DMS 273 (cell line): ENCODE results near the gene TRIB2.

Experiments used
- DNase-seq: peaks from one replicate; lab custom pipeline; 2025; ENCODE audit not compliant: unreplicated experiment; lab: John Stamatoyannopoulos, UW

Gene TRIB2

GRCh38 chr2:12697617-12698016 lies 19.1 kb upstream of the TRIB2 start:
- DNase-seq: no peak

DNA sequence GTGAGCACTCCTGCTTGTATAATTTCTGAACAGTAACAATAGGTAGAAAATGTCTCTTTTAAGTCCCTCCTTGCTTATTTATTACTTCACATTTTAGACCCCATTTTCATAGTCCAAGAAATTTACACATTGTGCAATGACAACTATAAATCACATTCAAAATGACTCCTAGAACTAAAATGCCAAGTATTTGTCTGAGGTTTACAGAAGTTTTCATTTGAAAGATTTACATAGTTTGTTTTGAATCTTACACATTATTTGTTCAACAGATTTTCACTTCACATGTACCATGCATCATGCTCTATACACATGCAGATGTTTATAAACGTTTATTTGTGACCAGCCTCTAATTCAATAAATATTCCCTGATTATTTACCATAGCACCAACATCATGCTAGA lies 15.7 kb upstream of the TRIB2 start:
- DNase-seq: no peak

- DNase-seq: no peak
These were observed 15.0 kb upstream of the TRIB2 start for GRCh38 chr2:12701786-12702167.

DNA sequence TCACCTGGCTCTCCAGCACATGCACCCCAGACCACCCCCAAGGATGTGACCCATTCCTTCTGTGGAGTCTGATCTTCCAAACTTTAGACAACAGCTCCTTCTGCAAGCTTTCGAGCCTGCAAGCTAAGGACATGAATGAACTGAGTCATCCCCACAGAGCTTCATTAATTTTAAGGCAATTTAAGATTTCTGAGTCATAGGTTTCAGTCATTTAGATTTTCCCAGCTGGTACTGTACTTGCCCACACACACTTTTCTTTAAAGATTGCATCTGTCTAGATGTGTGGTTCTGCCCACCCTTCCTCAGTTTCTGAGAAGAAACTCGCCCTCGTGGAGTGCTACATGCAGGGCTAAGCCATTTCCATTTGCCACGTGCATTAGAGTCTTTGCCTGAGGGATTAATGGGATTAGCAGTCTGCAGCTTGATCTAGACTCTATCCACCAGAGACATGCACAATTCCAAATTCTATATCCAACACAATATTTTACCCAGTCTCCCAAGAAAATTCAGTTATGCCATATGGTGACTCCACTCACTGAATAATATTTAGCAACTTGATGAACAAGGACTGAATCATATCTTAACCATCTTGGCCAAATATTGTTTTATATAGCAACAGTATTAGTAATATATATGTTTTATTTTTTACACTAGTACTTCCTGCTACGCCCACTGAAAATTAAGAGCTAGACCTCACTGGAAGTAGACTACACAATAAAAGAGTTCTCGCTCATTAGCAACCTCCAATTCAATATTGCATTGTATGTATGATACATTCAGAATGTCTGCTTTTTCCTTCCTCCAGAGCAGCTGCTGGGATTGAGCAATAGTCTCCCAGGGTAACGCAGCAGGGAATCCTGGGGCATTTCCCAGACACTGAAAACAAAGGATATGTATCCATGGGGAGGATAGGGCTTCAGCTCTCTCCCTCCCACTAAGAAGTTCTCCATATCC lies 14.3 kb upstream of the TRIB2 start:
- DNase-seq: peak; percentile 28

DNA sequence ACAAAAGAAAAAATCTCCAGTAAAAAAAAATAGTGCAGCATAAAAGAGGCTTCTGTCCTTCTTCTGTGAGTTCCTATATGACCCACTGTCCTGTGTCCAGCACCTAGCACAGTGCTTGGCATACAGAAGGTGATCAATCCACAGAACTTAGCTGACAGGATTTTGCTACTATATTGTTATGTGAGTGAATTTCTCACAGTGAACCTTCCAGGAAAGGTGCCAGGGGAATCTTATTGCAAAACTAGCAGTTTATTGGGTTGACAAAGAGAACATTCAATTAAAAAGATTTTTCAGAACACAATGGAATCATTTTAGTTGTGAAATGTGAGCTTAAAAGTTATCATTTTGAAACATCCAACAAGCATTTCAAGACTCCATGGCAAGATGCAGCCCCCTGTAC lies 12.4 kb upstream of the TRIB2 start:
- no peak for DNase-seq

GRCh38 chr2:12705230-12705629 lies 11.5 kb upstream of the TRIB2 start:
- no peak for DNase-seq

- no peak for DNase-seq
These were observed 11.0 kb upstream of the TRIB2 start for GRCh38 chr2:12705742-12706141.

- no peak for DNase-seq
These were observed 8.1 kb upstream of the TRIB2 start for GRCh38 chr2:12708508-12709206.

DNA sequence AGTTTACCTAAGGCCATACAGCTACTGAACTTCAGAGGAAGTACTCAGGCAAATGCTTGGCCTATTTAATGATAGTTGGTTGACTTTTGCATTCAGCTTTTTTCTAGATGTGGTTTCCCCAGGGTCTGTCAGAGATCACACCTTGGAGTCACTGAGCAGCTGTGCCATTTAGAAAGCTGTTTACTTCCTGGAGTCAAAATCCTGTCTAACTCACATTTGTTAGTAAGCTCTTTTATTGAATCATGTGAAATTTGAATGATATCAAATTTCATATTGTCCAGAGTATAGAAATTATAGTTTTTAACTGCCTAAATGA lies 7.6 kb upstream of the TRIB2 start:
- DNase-seq: no peak

DNA sequence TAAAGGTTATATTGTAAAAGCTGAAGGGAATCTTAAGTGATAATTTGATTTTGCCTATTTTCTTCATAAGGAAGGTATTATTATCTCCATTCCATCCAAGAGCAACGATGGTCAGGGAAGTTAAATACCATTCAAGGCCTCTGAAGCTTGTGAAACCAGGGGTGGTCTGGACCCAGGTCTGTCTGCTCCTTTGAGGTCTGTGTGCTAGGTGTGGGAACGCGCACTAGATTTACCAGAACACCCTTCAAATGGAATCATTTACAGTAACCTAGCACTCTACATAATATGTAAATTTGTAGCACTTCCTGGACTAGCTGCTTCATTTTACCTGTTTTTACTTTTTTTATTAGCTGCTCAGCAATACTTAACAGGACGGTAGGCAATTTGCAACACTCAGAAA lies 6.4 kb upstream of the TRIB2 start:
- no peak for DNase-seq

DNA sequence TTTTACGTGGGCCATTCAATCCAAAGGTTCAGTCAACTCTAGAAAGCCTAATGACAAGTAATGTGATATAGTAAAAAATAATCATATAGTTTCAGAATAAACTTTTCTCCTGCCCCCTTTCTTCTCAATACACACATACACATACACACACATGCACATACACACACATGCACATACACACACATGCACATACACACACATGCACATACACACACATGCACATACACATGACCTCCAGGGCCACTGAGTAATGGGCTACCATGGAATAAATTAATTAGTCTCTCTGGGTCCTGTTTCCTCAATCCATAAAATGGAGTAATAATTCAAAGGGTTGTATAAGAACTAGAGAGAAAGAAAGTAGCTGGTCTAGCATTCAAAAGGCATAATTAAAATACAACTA lies 5.4 kb upstream of the TRIB2 start:
- no peak for DNase-seq

DNA sequence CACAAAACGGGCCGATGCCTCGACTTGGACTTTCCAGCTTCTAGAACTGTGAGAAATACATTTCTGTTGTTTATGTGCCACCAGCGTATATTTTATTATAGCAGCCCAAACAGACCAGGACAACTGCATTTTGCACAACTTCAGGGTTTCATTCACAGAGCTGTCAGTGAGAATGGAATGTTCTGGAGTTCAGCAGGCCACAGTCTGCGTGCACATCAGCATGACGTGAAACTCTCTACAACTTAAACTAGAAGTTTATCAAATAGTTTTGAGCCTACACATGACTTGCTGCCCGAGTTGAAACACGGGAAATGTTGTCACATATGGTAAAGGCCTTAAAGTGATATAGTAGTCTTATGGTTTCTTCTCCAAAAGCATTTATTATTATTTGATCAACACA lies 3.9 kb upstream of the TRIB2 start:
- no peak for DNase-seq

GRCh38 chr2:12714391-12715221 lies 2.1 kb upstream of the TRIB2 start:
- no peak for DNase-seq

- DNase-seq: no peak
These were observed 1.3 kb upstream of the TRIB2 start for GRCh38 chr2:12715258-12716031.

- peak; percentile 87 for DNase-seq
These were observed 779 bp upstream of the TRIB2 start for GRCh38 chr2:12716032-12716281.

DNA sequence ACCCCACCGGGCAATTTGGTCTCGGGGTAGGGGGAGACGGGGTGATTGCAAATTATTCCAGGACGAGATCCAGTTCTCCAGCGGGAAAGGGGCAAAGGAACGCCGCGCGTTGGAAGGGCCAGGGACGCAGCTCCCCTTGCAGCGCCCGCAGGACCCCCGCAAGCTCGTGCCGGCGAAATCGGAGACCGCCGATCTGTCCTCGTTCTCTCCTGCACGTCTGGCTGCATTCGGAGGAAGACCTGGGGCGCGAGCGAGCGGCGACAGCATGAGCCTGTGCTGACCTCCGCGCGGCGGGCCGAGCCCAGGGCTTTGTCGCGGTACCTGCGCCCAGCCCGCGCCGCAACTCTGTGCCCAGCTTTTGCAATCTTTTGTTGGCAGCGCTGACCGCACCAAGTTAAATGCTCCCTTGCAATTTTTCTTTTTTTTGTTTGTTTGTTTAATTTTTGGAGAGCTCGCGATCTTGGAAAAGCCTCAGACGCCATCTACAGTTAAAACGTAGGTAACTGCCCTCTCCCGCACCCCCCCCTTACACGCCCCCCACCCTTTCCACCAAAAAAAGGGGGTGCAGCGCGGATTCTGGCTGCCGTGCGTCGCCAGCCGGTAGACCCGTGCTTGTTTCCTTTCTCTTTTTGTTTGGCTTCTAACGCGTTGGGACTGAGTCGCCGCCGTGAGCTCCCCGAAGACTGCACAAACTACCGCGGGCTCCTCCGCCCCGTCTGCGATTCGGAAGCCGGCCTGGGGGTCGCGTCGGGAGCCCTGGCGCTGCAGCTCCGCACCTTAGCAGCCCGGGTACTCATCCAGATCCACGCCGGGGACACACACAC lies 667 bp downstream of the TRIB2 start:
- DNase-seq: peak; percentile 72

DNA sequence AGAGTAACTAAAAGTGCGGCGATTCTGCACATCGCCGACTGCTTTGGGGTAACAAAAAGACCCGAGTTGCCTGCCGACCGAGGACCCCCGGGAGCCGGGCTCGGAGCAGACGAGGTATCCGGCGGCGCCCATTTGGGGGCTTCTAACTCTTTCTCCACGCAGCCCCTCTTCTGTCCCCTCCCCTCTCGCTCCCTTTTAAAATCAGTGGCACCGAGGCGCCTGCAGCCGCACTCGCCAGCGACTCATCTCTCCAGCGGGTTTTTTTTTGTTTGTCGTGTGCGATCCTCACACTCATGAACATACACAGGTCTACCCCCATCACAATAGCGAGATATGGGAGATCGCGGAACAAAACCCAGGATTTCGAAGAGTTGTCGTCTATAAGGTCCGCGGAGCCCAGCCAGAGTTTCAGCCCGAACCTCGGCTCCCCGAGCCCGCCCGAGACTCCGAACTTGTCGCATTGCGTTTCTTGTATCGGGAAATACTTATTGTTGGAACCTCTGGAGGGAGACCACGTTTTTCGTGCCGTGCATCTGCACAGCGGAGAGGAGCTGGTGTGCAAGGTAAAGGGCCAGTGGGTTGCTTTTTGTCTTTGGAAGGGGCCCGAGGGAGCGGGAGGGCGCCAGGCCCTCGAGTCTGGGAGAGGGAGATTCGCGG lies 1.4 kb downstream of the TRIB2 start:
- peak; percentile 61 for DNase-seq

DNA sequence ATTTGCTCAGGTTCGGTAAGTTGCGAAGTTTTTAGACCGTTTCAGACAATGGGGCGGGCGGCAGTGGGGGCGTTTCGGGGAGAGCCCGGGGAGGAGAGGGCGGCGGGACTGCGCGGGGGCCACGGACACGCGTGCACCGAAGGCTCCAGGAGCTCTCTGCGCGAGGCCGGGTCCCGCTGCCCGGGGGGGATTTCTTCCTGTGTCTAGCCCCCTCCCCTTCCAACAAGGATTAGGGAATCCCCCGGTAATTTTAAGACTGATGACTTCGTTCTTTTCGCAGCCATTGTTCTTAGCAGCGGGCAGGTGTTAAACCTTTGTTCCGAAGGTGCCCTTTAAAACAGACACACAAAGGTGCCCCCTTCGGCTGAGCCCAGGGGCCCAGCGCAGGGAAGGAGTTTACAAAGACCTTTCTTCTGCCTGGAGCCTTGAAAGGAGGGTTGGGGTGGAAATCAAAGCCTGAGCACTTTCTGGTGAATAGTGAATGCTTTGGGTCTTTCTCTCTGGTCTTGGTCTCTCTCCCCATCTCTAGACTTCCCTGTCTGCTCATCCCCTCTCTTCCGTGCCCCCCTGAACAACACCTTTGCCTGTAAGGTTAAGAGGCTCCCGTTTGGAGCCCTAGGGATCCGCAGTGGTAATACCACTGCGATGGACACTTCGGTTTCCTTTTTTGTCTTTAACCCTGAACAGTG lies 2.1 kb downstream of the TRIB2 start:
- DNase-seq: peak; percentile 39
